Gastroesophageal sphincter (tissue), 4 donors: ENCODE measurements around the gene PRTFDC1. TPM values are rescaled to one million over a fixed set of nuclear protein-coding genes. Genes with fewer than 3 reads are reported as not detected.

Experiments used
- ATAC-seq: fragments of 150-250 bp; one replicate; pipeline ENCODE4 v1.9.1; 2016; ENCODE audit warnings: mild to moderate bottlenecking, moderate library complexity
- H3K27ac ChIP-seq, 4 donors: fragments of 200-600 bp; sonication (generic) in 3 of 4; 1 replicate in 3 of 4; 2 replicates in 1 of 4; pipeline ENCODE4 v1.5.1; 2016 to 2019
- H3K27me3 ChIP-seq: fragments of 200-600 bp; sonication (generic); one replicate; pipeline ENCODE4 v1.5.1; 2019
- H3K36me3 ChIP-seq, 2 donors: fragments of 200-600 bp; sonication (generic); one replicate each; pipeline ENCODE4 v1.5.1; 2019; ENCODE audit warnings: control low read depth in 1 of 2
- H3K4me1 ChIP-seq, 3 donors: fragments of 200-600 bp; sonication (generic); 1 replicate in 2 of 3; 2 replicates in 1 of 3; pipeline ENCODE4 v1.5.1; 2016 to 2019; ENCODE audit warnings: control low read depth in 2 of 3
- H3K4me3 ChIP-seq, 2 donors: fragments of 200-600 bp; sonication (generic); one replicate each; pipeline ENCODE4 v1.5.1; 2019; ENCODE audit warnings: mild to moderate bottlenecking in 1 of 2, moderate library complexity in 1 of 2
- H3K9me3 ChIP-seq, 3 donors: fragments of 200-600 bp; sonication (generic); one replicate each; pipeline ENCODE4 v1.5.1; 2017 to 2019; ENCODE audit warnings: control low read depth in 2 of 3
- EP300 ChIP-seq: sonication (generic); formaldehyde crosslinking; IDR thresholded peaks from one replicate; pipeline ENCODE4 v1.6.1; 2017; ENCODE audit warnings: antibody characterized with exemption, mild to moderate bottlenecking
- POLR2A ChIP-seq, 2 donors: fragments of 450-650 bp; IDR thresholded peaks; one replicate each; pipeline ENCODE4 v1.6.1; 2017; ENCODE audit warnings: antibody characterized with exemption in 2 of 2, mild to moderate bottlenecking in 2 of 2, moderate library complexity in 1 of 2
- POLR2AphosphoS5 ChIP-seq: sonication (generic); formaldehyde crosslinking; IDR thresholded peaks from one replicate; pipeline ENCODE4 v1.6.1; 2017; ENCODE audit warnings: antibody characterized with exemption
- WGBS, 2 donors: methylation state at CpG; one replicate each; pipeline ENCODE4 v1.1.5; 2018; ENCODE audit warnings: low coverage in 1 of 2; 5-methylcytosine and 5-hydroxymethylcytosine counted together
- total RNA-seq, 4 donors: library from RNA; depleted of rRNA; stranded (reverse); fragments of >200 nt; gene quantifications; one replicate each; pipeline ENCODE4 v1.1.0, GENCODE V29; 2016
- TF ChIP-seq, protein P1 (sequence below), 4 experiments: fragments of 200-600 bp in 2 of 4; fragments of 450-650 bp in 2 of 4; sonication (generic) in 1 of 4; IDR thresholded peaks; one replicate each; pipeline ENCODE4 v1.5.1; 2017 to 2019; ENCODE audit warnings: antibody characterized with exemption in 4 of 4, mild to moderate bottlenecking in 2 of 4, moderate library complexity in 2 of 4

Gene PRTFDC1
- total RNA-seq, 4 donors from 2014 or later, result 3.2 to 14.6 (median 7.9) TPM

DNA sequence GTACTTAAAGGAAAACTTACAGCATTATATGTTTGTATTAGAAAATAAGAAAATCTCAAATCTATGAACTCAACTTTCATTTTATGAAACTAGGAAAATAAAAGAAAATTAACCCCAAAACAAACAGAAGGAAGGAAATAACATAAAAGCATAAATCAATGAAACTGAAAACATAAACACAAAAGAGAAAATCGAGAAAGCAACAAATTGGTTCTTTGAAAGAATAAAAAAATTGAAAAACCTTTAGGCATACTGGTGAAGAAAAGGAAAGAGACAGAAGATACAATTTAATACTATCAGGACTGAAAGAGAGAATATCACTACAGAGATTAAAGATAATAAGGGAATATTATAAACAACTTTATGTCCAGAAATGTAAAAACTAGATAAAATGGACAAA is 21.2 kb downstream of the PRTFDC1 start:
- WGBS, 2 donors, result 80 to 100% methylated on average over 1 of the region's 1 CpG
- TF ChIP-seq, protein P1, sequence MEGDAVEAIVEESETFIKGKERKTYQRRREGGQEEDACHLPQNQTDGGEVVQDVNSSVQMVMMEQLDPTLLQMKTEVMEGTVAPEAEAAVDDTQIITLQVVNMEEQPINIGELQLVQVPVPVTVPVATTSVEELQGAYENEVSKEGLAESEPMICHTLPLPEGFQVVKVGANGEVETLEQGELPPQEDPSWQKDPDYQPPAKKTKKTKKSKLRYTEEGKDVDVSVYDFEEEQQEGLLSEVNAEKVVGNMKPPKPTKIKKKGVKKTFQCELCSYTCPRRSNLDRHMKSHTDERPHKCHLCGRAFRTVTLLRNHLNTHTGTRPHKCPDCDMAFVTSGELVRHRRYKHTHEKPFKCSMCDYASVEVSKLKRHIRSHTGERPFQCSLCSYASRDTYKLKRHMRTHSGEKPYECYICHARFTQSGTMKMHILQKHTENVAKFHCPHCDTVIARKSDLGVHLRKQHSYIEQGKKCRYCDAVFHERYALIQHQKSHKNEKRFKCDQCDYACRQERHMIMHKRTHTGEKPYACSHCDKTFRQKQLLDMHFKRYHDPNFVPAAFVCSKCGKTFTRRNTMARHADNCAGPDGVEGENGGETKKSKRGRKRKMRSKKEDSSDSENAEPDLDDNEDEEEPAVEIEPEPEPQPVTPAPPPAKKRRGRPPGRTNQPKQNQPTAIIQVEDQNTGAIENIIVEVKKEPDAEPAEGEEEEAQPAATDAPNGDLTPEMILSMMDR (IDR thresholded peaks at IDR 0.05), result no peak
- no peak for TF ChIP-seq POLR2A (IDR thresholded peaks at IDR 0.05)
- Histone ChIP-seq H3K4me1 (no peaks in the 10 kb centered on the region), H3K27me3 (no peaks in the 10 kb centered on the region), H3K27ac (no peak overlapping the region), H3K36me3 (peaks cover 0 to 10% of the 10 kb centered on the region in 2 donors), H3K4me3 (no peak overlapping the region), H3K9me3 (no peaks in the 10 kb centered on the region)
- ATAC-seq, result no peak

DNA sequence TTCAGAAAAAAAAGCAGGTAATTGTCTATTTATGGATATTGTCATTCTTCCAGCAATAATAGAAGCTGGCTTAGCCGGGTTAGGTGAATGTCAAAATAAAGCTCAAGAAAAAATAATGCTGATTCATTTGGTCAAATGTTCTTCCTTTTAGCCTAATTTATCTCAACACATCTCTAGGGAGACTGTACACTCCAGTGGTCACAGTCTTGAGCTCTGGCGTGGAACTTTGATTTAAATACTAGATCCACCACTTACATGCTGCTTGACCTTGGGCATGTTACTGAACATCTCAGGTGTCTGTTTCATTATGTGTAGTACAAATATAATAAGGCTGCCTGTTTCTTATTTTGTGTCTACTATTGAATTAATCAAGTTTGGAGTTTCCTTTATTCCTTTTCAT is 22.0 kb downstream of the PRTFDC1 start:
- no peaks in the 10 kb centered on the region for H3K27me3 ChIP-seq
- H3K36me3 ChIP-seq, result peaks cover 0 to 3% of the 10 kb centered on the region in 2 donors
- H3K9me3 ChIP-seq, result no peaks in the 10 kb centered on the region
- no peaks in the 10 kb centered on the region for H3K4me1 ChIP-seq
- no peak overlapping the region for H3K27ac ChIP-seq
- H3K4me3 ChIP-seq, result no peak overlapping the region
- no peak for ATAC-seq
- 77 to 81% methylated on average over 2 of the region's 2 CpGs for WGBS, 2 donors
- TF ChIP-seq, protein P1 (IDR thresholded peaks at IDR 0.05), result no peak
- TF ChIP-seq POLR2AphosphoS5 (no peak), EP300 (no peak), POLR2A (IDR thresholded peaks at IDR 0.05) (no peak)

DNA sequence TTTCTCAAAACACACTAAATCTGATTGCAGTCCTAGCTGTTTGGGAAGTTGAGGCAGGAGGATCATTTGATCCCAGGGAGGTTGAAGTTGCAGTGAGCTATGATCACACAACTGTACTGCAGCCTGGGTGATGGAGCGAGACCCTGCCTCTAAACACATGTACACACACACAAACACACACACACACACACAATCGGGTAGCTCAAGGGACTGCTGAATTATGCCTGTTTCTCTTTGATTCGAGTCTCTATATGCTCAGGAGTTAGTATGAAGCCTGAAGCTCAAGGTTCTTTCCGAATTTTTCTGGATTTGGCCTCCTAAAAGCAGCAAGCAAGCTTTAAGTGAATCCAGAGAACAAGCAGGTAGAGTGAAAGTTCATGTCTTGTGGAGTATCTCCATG is 22.5 kb downstream of the PRTFDC1 start:
- no peak overlapping the region for H3K4me3 ChIP-seq
- H3K9me3 ChIP-seq, result peaks cover 0 to 3% (median 0%) of the 10 kb centered on the region in 3 donors
- TF ChIP-seq EP300 (no peak), POLR2AphosphoS5 (no peak)
- TF ChIP-seq, protein P1 (IDR thresholded peaks at IDR 0.05), result no peak
- no peak overlapping the region for H3K27ac ChIP-seq
- no peaks in the 10 kb centered on the region for H3K4me1 ChIP-seq
- no peak for ATAC-seq
- 85 to 95% methylated on average over 3 to 4 of the region's 4 CpGs for WGBS, 2 donors
- no peaks in the 10 kb centered on the region for H3K36me3 ChIP-seq
- H3K27me3 ChIP-seq, result no peaks in the 10 kb centered on the region

DNA sequence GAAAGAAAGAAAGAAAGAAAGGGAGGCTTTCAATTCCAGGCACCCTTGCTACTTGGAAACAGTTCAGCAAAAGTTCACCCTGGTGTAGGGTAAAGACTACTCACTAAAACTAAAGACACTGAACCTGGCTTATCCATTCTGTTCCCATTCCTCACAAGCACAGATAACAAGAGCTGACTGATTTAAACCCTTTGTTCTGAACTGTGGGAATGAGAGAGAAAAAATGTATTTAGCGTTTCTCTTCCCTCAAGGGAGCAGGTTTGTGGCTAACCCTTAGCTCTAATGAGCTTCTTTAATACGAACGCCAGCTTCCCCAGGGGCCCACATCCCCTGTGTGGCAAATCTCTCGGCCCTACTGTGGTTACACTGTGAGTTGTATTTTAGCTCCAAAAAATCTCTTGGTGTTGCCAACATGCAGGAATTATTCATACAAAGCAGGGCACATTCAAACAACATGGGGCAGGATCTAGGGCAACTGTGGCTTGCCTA is 23.3 kb downstream of the PRTFDC1 start:
- Histone ChIP-seq H3K27ac (no peak overlapping the region), H3K4me1 (no peaks in the 10 kb centered on the region), H3K4me3 (no peak overlapping the region), H3K27me3 (no peaks in the 10 kb centered on the region), H3K36me3 (no peaks in the 10 kb centered on the region), H3K9me3 (peaks cover 0 to 8% (median 0%) of the 10 kb centered on the region in 3 donors)
- TF ChIP-seq POLR2AphosphoS5 (no peak), POLR2A (IDR thresholded peaks at IDR 0.05) (no peak)
- no peak for ATAC-seq
- WGBS, 2 donors, result 83 to 89% methylated on average over 1 to 4 of the region's 4 CpGs

DNA sequence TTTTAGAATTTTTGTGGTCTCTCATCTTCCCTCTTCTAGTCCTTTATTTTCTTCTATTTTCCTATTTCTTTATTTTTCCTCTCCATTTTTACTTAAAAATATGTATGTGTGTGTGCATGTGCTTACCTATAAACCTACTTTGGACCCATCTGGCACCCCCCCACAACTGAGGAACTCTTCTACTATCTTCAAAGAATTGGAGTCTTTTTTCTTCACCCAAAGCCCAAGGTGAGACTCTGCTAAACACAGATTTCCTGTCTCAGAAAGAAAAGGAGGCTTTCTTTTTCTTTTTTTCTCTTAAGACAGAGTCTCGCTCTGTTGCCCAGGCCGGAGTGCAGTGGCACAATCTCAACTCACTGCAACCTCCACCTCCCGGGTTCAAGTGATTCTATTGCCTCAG is 24.2 kb downstream of the PRTFDC1 start:
- TF ChIP-seq POLR2AphosphoS5, result no peak
- no peak for TF ChIP-seq EP300
- TF ChIP-seq, protein P1 (IDR thresholded peaks at IDR 0.05), result no peak
- no peak for TF ChIP-seq POLR2A (IDR thresholded peaks at IDR 0.05)
- WGBS, 2 donors, result 100% methylated on average over 1 of the region's 3 CpGs
- H3K27me3 ChIP-seq, result no peaks in the 10 kb centered on the region

More for the DNA sequence above, 24.2 kb downstream of the PRTFDC1 start:
- Histone ChIP-seq H3K4me1 (no peaks in the 10 kb centered on the region), H3K4me3 (no peak overlapping the region), H3K9me3 (peaks cover 0 to 8% (median 0%) of the 10 kb centered on the region in 3 donors), H3K27ac (no peak overlapping the region), H3K36me3 (no peaks in the 10 kb centered on the region)
- no peak for ATAC-seq
